Activated CD4-positive, alpha-beta T cell treated with anti-CD3 and anti-CD28 coated beads, Interleukin-2, Interleukin-6, amounts not matched to agents 100 ng/mL and 50 ng/mL, durations not matched to agents 16 hours and 8 hours (primary cell): ENCODE measurements around the gene ITGB5.
"Not testable (repeated sequence)": the region's sequence is repeated elsewhere in the genome, so short reads cannot be mapped to it uniquely, and the experiment has no call there.

Experiments used
- DNase-seq: peaks from one replicate; pipeline ENCODE4 v3.0.0-alpha.2; 2020

Gene ITGB5

GRCh38 chr3:124805671-124806070 is 81.5 kb downstream of the ITGB5 start:
- DNase-seq, result no peak

GRCh38 chr3:124804875-124805274 is 82.3 kb downstream of the ITGB5 start:
- no peak for DNase-seq

GRCh38 chr3:124802702-124803101 is 84.5 kb downstream of the ITGB5 start:
- no peak for DNase-seq

- no peak for DNase-seq
These were observed 85.0 kb downstream of the ITGB5 start for GRCh38 chr3:124802061-124802698.

GRCh38 chr3:124800511-124801258 is 86.5 kb downstream of the ITGB5 start:
- DNase-seq, result no peak

GRCh38 chr3:124800076-124800475 is 87.1 kb downstream of the ITGB5 start:
- DNase-seq, result no peak

- DNase-seq, result no peak
These were observed 87.5 kb downstream of the ITGB5 start for GRCh38 chr3:124799676-124800075.

GRCh38 chr3:124797426-124797945 is 89.7 kb downstream of the ITGB5 start:
- no peak for DNase-seq

GRCh38 chr3:124796477-124796876 is 90.7 kb downstream of the ITGB5 start:
- DNase-seq, result no peak

- no peak for DNase-seq
These were observed 94.0 kb downstream of the ITGB5 start for GRCh38 chr3:124793054-124793739.

GRCh38 chr3:124792341-124793040 is 94.7 kb downstream of the ITGB5 start:
- DNase-seq, result no peak

GRCh38 chr3:124791639-124792151 is 95.5 kb downstream of the ITGB5 start:
- DNase-seq, result no peak

GRCh38 chr3:124791142-124791541 is 96.0 kb downstream of the ITGB5 start:
- DNase-seq, result no peak

GRCh38 chr3:124789103-124789502 is 98.1 kb downstream of the ITGB5 start:
- DNase-seq, result not testable (repeated sequence)

GRCh38 chr3:124788254-124788745 is 98.9 kb downstream of the ITGB5 start:
- no peak for DNase-seq

- DNase-seq, result peak; percentile 9
These were observed 99.5 kb downstream of the ITGB5 start for GRCh38 chr3:124787476-124788195.

- DNase-seq, result no peak
These were observed 100.5 kb downstream of the ITGB5 start for GRCh38 chr3:124786511-124787241.

GRCh38 chr3:124785973-124786372 is 101.2 kb downstream of the ITGB5 start:
- DNase-seq, result no peak

GRCh38 chr3:124784686-124785382 is 102.3 kb downstream of the ITGB5 start:
- peak; percentile 26 for DNase-seq

GRCh38 chr3:124783696-124784095 is 103.5 kb downstream of the ITGB5 start:
- no peak for DNase-seq

- DNase-seq, result not testable (repeated sequence)
These were observed 104.8 kb downstream of the ITGB5 start for GRCh38 chr3:124782377-124782712.
